HL-60 (cell line): Measurements from ENCODE around the gene HMGN3.

ENCODE experiments used
- DNase-seq, 2 experiments: peaks; one replicate each; pipeline ENCODE4 v3.0.0-alpha.2; 2010 to 2020; ENCODE audit warnings: low read depth in 1 of 2, low spot score in 1 of 2
- H3K27ac ChIP-seq: fragments of 250-450 bp; sonication (Bioruptor Pico); replicated peaks from 2 replicates; pipeline ENCODE4 v1.5.1; 2020; ENCODE audit warnings: mild to moderate bottlenecking, moderate library complexity
- H3K27me3 ChIP-seq: fragments of 250-450 bp; sonication (Bioruptor Pico); 2 replicates; pipeline ENCODE4 v1.5.1; 2021; ENCODE audit warnings: mild to moderate bottlenecking, moderate library complexity; ENCODE audit not compliant: insufficient read depth, poor library complexity, severe bottlenecking
- H3K4me3 ChIP-seq: replicated peaks from 2 replicates; pipeline ENCODE4 v1.5.1; 2011; ENCODE audit warnings: mild to moderate bottlenecking, control low read depth, low read length; ENCODE audit not compliant: insufficient read depth
- GABPA ChIP-seq: IDR thresholded peaks from 2 replicates; pipeline ENCODE4 v1.6.1; 2012; ENCODE audit warnings: low read depth
- POLR2AphosphoS5 ChIP-seq: IDR thresholded peaks from 2 replicates; pipeline ENCODE4 v1.6.1; 2012; ENCODE audit warnings: low read depth
- SPI1 ChIP-seq: IDR thresholded peaks from 2 replicates; pipeline ENCODE4 v1.6.1; 2012; ENCODE audit warnings: low read depth, mild to moderate bottlenecking, borderline replicate concordance
- TF ChIP-seq, protein P1 (sequence below): IDR thresholded peaks from one replicate; pipeline ENCODE4 v1.5.1; 2011; ENCODE audit warnings: low read length, control low read depth, inconsistent platforms; ENCODE audit not compliant: insufficient read depth
- TF ChIP-seq, protein P2 (sequence below): IDR thresholded peaks from 2 replicates; pipeline ENCODE4 v1.6.1; 2012; ENCODE audit warnings: low read depth; ENCODE audit not compliant: insufficient replicate concordance

Gene HMGN3

DNA sequence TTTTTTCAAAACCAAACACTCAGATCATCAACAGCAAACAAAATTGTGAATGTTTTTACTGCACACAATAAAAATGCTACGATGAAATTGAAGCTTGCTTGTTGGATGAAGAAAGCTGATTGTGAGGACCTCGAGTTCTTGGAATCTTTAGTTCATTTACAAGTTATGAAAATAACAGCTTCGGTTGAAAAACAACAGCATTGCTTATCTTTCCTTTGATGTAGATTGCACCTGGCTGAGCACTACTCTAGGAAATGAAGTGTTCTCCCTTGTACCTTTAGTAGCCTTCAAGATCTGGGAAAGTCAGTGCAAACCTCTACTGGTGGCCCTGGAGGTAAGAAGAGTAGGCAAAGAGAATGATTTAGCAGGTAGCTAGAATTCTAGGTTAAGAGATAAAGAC is 2.2 kb upstream of the HMGN3 start:
- Histone ChIP-seq H3K27ac (no peak overlapping the region), H3K4me3 (no peak overlapping the region), H3K27me3 (no peaks in the 10 kb centered on the region)
- TF ChIP-seq SPI1: no peak
- no peak for TF ChIP-seq GABPA
- TF ChIP-seq, protein P1, sequence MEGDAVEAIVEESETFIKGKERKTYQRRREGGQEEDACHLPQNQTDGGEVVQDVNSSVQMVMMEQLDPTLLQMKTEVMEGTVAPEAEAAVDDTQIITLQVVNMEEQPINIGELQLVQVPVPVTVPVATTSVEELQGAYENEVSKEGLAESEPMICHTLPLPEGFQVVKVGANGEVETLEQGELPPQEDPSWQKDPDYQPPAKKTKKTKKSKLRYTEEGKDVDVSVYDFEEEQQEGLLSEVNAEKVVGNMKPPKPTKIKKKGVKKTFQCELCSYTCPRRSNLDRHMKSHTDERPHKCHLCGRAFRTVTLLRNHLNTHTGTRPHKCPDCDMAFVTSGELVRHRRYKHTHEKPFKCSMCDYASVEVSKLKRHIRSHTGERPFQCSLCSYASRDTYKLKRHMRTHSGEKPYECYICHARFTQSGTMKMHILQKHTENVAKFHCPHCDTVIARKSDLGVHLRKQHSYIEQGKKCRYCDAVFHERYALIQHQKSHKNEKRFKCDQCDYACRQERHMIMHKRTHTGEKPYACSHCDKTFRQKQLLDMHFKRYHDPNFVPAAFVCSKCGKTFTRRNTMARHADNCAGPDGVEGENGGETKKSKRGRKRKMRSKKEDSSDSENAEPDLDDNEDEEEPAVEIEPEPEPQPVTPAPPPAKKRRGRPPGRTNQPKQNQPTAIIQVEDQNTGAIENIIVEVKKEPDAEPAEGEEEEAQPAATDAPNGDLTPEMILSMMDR: no peak
- TF ChIP-seq POLR2AphosphoS5: no peak
- TF ChIP-seq, protein P2, sequence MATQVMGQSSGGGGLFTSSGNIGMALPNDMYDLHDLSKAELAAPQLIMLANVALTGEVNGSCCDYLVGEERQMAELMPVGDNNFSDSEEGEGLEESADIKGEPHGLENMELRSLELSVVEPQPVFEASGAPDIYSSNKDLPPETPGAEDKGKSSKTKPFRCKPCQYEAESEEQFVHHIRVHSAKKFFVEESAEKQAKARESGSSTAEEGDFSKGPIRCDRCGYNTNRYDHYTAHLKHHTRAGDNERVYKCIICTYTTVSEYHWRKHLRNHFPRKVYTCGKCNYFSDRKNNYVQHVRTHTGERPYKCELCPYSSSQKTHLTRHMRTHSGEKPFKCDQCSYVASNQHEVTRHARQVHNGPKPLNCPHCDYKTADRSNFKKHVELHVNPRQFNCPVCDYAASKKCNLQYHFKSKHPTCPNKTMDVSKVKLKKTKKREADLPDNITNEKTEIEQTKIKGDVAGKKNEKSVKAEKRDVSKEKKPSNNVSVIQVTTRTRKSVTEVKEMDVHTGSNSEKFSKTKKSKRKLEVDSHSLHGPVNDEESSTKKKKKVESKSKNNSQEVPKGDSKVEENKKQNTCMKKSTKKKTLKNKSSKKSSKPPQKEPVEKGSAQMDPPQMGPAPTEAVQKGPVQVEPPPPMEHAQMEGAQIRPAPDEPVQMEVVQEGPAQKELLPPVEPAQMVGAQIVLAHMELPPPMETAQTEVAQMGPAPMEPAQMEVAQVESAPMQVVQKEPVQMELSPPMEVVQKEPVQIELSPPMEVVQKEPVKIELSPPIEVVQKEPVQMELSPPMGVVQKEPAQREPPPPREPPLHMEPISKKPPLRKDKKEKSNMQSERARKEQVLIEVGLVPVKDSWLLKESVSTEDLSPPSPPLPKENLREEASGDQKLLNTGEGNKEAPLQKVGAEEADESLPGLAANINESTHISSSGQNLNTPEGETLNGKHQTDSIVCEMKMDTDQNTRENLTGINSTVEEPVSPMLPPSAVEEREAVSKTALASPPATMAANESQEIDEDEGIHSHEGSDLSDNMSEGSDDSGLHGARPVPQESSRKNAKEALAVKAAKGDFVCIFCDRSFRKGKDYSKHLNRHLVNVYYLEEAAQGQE: no peak
- DNase-seq: no peak

DNA sequence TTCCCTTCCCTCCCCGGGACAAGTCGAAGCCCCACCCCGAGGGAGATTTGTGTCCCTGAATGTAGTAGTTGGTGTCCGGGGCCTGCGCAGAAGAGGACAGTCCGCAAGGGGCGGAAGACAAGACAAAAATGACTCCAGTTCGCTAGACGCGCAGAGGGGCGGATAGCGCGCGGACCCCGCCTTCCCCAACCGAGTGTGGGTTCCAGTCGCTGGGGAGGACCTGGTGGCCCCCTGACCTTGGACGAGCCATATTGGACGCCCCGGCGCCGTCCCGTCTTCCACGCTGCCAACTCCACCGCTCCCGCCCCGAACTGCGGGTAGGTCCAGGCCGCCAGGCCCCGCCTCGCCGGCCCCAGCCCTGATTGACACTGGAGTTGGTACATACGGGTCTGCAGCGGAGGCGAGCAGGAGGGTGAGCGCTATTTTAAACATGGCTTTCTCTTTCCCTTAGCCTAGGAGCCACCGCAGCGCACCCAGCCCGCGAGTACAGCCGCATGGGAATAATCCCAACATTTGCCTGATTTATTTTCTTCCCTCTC is 802 bp downstream of the HMGN3 start:
- Histone ChIP-seq H3K4me3 (peak overlapping the region; percentile 74), H3K27ac (peak overlapping the region; percentile 67), H3K27me3 (no peaks in the 10 kb centered on the region)
- TF ChIP-seq, protein P1: no peak
- TF ChIP-seq GABPA (no peak), SPI1 (no peak), POLR2AphosphoS5 (no peak; the same call in 1 of the 2 replicates)
- TF ChIP-seq, protein P2: no peak
- peak; percentile 33 to 80 for DNase-seq

DNA sequence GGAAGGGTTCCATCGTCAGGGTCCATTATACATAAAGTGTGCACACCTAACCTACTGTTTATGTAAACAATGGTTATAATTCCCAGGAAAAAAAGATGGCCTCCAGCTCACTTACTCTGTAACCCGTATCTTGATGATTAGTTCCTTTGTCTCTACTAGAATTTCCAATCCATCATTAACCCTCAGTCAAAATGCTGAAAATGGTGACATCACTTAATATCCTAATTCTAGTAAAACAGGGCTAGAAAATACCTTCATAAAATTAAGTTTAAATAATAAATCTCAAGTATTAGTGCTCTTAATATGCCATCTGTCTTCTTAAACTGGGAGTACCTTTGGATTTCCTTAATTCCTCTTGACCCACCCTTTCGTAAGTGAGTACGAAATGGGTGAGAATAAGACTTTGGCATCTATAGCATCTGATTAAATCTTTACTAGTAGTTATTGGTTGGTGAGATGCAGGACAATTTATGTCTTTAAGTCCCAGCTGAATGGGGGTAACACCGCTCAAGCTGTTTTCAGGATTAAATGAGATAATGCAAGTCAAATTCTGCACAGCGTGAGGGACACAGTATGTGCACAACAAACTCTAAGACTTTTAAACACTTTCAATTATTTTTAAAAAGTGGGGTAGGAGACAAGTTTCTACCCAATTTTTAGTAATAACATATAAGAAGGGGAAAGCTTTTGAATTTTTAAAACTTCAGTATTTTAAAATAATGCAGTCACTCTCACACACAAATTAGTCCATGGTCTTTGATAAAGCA is 1.6 kb downstream of the HMGN3 start:
- H3K27me3 ChIP-seq: no peaks in the 10 kb centered on the region
- TF ChIP-seq GABPA: no peak
- TF ChIP-seq, protein P1: no peak
- DNase-seq: no peak
- peak overlapping the region; percentile 74 for H3K4me3 ChIP-seq
- no peak overlapping the region; the same call in 1 of the 2 replicates for H3K27ac ChIP-seq
